ENCODE results near the gene PRKCH.

- TF ChIP-seq CTCF (IDR thresholded peaks at IDR 0.05) (no peak), ZC3H11A (IDR thresholded peaks at IDR 0.05) (no peak), JUNB (IDR thresholded peaks at IDR 0.05) (no peak)
Observed at GRCh38 chr14:61396279-61396678, 74.9 kb downstream of the PRKCH start.

Data from A549 (cell line).